Muscle layer of colon (tissue), 2 donors: Measurements from ENCODE around the gene PEA15.

Source experiments
- H3K27ac ChIP-seq: one replicate; pipeline ENCODE4 v1.7.0; 2013; ENCODE audit warnings: low read depth, mild to moderate bottlenecking, low read length, moderate library complexity
- H3K27me3 ChIP-seq, 2 donors: one replicate each; pipeline ENCODE4 v1.7.0; 2013; ENCODE audit warnings: low read length in 2 of 2, mild to moderate bottlenecking in 2 of 2; ENCODE audit not compliant: insufficient read depth in 2 of 2, control insufficient read depth in 1 of 2
- H3K36me3 ChIP-seq: one replicate; pipeline ENCODE4 v1.7.0; 2013; ENCODE audit warnings: mild to moderate bottlenecking, low read length; ENCODE audit not compliant: insufficient read depth
- H3K4me1 ChIP-seq: one replicate; pipeline ENCODE4 v1.7.0; 2013; ENCODE audit warnings: mild to moderate bottlenecking, low read length; ENCODE audit not compliant: insufficient read depth
- H3K4me3 ChIP-seq, 2 donors: one replicate each; pipeline ENCODE4 v1.7.0; 2013; ENCODE audit warnings: low read length in 2 of 2, low read depth in 1 of 2, mild to moderate bottlenecking in 1 of 2, moderate library complexity in 1 of 2
- H3K9ac ChIP-seq: one replicate; pipeline ENCODE4 v1.7.0; 2013; ENCODE audit warnings: low read length
- H3K9me3 ChIP-seq: one replicate; pipeline ENCODE4 v1.7.0; 2013; ENCODE audit warnings: mild to moderate bottlenecking, low read length
- donor health status: abdominal sarcoma.
- donor health status: Adenocarcinoma of cecum.

Gene PEA15

DNA sequence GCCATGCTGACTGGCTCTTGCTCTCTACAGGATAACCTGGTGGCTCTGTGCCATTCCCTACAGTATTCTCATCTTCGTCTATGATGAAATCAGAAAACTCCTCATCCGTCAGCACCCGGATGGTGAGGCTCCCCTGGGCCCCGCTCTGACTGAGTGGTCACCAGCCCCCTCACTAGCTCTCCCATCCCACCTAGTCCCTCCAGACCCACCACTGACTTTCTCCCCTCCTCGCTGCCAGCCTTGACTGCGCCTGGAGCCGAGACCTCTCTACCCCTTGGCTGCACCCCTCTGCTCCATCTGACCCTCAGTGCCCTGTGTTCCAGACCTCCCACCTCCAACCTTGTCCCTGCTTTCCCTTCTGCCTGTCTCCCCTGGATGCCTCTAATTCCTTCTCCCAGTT lies 18.9 kb upstream of the PEA15 start:
- no peaks in the 10 kb centered on the region for H3K9me3 ChIP-seq
- H3K9ac ChIP-seq = no peak overlapping the region
- no peaks in the 10 kb centered on the region for H3K36me3 ChIP-seq
- H3K27me3 ChIP-seq = no peaks in the 10 kb centered on the region
- peaks cover 16% of the 10 kb centered on the region for H3K4me1 ChIP-seq
- H3K4me3 ChIP-seq = no peak overlapping the region
- no peak overlapping the region for H3K27ac ChIP-seq

DNA sequence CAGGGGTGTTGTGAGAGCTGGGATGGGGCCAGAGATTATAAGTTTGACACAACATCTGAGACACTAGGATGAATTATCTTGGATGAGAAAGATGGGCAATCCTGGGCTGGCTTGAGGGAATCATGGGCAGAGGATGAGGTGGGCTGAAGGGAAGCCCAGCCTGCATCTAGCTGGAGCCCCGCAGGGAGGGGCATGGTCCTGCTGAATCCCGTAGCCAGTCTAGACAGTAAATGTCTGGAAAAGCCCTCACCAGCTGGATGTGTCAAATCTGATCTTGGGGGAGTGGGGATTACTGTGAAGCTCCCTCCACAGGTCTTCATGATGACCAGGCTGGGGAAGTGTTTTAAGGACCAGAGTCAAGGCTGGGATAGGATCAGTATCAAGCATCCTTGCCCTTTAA lies 18.5 kb upstream of the PEA15 start:
- no peaks in the 10 kb centered on the region for H3K9me3 ChIP-seq
- no peak overlapping the region for H3K27ac ChIP-seq
- H3K36me3 ChIP-seq = no peaks in the 10 kb centered on the region
- no peaks in the 10 kb centered on the region for H3K27me3 ChIP-seq
- peaks cover 16% of the 10 kb centered on the region for H3K4me1 ChIP-seq
- H3K9ac ChIP-seq = no peak overlapping the region
- no peak overlapping the region for H3K4me3 ChIP-seq

DNA sequence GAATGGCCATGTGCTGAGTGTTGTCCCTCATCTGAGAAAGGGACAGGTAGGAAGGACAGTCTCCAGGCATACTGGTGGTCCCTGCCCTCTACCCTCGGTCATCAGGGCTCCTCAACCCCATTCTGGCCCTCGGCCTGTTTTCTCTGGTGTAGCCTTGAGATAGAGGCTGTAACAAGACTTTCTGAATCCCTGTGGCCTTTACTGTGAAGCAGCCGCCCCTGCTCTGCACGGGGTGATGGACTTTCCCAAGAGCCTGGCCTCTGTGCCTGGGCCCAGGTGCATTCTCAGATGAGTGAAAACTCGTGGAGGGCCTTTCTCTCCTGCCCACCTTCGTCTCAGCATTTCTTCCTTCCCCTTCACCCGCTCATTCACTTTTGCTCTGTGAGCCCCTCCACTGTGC lies 17.8 kb upstream of the PEA15 start:
- Histone ChIP-seq H3K4me3 (no peak overlapping the region), H3K27me3 (no peaks in the 10 kb centered on the region), H3K27ac (no peak overlapping the region), H3K9ac (no peak overlapping the region), H3K36me3 (no peaks in the 10 kb centered on the region), H3K9me3 (no peaks in the 10 kb centered on the region), H3K4me1 (peaks cover 17% of the 10 kb centered on the region)

DNA sequence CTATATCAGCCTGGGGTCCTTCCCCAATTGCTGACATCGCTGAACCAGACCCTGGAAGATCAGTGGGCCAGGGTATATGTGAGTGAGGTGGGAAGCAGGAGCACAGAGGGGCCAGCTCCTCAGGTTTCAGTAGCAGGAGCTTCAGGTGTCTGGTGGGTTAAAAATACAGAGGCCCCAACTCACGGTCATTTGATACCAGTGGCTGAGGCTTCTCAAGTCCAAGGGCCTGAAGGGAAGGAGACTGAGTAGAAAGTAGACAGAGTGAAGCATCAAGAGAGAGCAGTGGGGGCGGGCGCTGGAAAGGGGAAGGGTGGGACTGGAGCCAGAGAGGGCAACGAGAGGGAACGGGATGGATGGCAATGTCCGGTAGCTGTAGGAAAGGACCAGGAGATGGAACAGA lies 16.8 kb upstream of the PEA15 start:
- Histone ChIP-seq H3K4me1 (peaks cover 27% of the 10 kb centered on the region), H3K9me3 (no peaks in the 10 kb centered on the region), H3K4me3 (no peak overlapping the region), H3K9ac (no peak overlapping the region), H3K27ac (no peak overlapping the region), H3K27me3 (no peaks in the 10 kb centered on the region), H3K36me3 (no peaks in the 10 kb centered on the region)

DNA sequence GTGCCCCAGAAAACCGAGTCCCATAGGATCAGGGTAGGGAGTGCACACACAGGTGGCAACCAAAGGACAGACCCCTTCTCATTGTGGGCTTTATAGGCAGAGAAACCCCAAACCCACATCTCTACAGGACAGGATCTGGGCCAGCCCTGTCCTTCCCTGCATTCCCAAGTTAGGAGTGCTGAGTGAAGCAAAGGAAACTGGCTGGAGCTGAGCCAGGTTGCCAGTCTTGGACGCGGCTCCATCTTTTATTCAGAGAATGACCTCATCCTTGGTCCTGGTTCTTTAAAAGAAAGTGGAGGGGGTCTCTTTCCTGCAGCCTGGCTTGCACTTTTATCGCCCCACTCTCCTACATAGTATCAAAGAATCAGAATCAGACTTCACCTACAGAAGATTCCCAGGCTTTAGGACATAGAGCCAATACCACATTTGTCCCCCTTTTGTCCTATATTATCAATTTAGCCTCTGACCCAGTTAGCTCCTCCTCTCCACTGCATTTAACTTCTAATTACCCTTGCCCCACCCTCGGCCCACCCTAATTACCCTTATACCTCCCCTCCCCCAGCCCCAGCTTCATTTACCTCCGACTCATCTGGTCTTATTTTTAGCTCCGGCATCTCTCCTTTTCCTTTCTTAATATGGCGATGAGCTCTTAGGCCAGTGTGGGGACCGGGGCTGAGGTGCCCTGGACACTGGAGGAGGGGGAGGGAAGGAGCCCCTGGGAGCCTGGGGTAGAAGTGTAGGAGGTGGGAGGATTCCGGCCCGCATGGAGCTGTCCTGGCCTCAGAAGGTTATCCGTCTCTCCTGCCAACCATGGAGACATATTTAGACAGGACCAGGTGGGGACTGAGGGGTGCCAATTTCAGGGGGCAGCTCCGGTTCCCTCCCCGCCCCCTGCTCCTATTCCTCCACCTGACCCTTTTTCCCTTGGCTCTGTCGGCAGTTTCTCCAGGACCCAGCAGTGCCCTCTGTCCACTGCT lies 15.2 kb upstream of the PEA15 start, which contains the start of gene CASQ1:
CASQ1 (plus strand) TSS at position 927 of the 977 bp plus-strand sequence. CDS start 177 bp downstream, outside the sequence.
- no peaks in the 10 kb centered on the region for H3K9me3 ChIP-seq
- no peak within 1 kb of the TSS for H3K9ac ChIP-seq
- H3K27ac ChIP-seq = no peak within 1 kb of the TSS
- no peaks in the 10 kb centered on the region for H3K36me3 ChIP-seq
- no peaks in the 10 kb centered on the region for H3K27me3 ChIP-seq
- peak within 1 kb of the TSS; percentile 2 to 13 for H3K4me3 ChIP-seq
- H3K4me1 ChIP-seq = peaks cover 29% of the 10 kb centered on the region

DNA sequence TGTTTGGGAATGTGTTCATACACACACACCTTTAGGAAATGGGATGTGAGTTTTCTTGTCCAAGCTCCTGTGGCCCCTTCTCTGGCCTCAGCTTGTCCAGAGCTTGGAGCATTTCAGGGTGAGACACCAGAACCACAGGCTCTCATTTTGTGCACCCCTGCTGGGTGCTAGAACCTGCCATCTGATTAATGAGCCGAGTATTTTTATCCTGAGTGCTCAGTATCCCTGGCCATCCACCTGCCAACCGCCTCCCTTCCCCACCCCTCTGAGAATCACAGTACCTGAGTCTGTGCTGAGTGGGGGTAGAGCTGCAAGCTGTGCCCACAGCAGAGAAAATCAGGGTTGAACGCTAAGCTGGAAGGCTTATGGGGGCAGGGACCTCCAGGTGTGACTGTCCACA lies 13.4 kb upstream of the PEA15 start:
- Histone ChIP-seq H3K4me1 (peaks cover 29% of the 10 kb centered on the region), H3K9me3 (no peaks in the 10 kb centered on the region), H3K36me3 (no peaks in the 10 kb centered on the region), H3K4me3 (no peak overlapping the region), H3K27ac (no peak overlapping the region), H3K9ac (no peak overlapping the region), H3K27me3 (no peaks in the 10 kb centered on the region)

DNA sequence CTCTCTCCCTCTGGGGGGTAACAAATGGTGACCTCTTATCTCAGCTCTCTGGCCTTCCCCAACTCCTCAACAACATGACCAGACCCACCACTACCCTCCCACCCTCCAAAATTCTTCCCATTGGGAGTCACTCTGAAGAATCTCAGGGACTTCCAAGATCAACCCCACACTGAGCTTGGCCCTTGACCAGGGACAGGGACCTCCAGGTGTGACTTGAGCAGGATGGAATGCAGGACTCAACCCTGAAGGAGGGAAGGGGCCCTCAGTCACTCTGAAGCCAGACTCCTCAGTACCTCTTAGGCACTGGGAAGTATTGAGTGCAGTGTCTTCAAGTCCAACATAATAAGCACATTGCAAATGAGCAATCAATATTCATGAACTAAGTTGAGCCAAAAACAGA lies 12.9 kb upstream of the PEA15 start:
- Histone ChIP-seq H3K36me3 (no peaks in the 10 kb centered on the region), H3K9me3 (no peaks in the 10 kb centered on the region), H3K27ac (no peak overlapping the region), H3K27me3 (no peaks in the 10 kb centered on the region), H3K9ac (no peak overlapping the region), H3K4me1 (peaks cover 29% of the 10 kb centered on the region), H3K4me3 (no peak overlapping the region)

DNA sequence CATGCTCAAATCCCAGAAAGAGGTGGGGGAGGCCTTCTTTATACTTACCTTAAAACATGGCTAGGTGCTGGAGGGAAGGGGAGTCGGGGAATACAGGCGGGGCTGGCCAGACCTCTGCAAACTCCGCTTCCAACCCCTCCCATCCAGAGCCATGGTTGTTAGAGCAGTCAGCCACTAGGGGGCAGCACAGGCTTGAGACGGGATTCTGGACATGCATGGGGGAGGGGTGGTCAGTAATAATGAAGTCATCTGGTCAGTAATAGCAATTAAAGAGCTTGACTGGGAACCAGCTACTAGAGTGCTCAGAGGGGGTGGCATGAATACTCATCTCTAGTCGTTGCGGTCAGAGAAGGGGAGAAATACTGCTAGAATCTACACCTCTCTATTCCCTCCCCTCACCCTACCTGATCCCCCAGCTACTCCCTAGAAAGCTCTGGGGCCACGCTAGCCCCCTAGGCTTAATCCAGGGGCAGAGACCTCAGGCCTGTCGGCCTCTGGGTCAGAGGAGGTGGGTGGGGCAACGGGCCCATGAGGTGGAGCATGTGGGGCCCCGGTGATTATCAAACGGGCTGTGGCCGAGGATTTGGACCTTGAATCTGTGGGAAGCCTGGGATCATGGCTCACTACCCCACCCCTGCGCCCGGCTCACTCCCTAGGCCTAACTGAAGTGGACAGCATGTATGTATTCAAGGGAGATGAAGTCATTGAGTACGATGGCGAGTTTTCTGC lies 11.9 kb upstream of the PEA15 start:
- Histone ChIP-seq H3K9ac (peak overlapping the region; percentile 54), H3K27me3 (no peaks in the 10 kb centered on the region), H3K9me3 (no peaks in the 10 kb centered on the region), H3K4me3 (peak overlapping the region in 1 of 2 donors; percentile 49), H3K27ac (no peak overlapping the region), H3K36me3 (no peaks in the 10 kb centered on the region), H3K4me1 (peaks cover 29% of the 10 kb centered on the region)

DNA sequence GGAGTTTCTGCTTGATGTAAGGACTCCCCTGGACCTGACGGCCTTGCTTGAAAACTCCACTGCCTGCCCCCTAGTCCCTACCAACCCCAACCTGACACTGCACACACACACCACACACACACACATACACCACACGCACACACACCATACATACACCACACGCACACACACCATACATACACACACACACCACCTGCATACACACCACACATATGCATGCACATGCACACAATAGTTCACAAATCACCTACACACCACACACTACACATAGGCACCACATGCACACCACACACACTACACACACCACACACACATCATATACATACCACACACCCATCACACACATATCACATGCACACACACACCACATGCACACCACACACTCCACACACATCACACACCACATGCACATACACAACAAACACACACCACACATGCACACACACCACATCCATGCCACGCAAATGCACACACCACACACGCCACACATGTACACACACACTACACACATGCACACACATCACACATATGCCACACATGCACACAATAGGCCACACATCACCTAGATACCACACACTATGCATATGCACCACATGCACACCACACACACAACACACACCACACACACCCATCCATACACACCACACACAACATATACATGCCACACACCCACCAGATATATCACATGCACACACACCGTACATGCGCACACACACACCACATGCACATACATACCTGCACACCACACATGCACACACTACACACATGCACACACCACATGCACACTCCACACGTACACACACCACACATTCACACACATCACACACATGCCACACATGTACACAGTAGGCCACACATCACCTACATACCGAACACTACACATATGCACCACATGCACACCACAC lies 11.1 kb upstream of the PEA15 start:
- Histone ChIP-seq H3K9ac (no peak overlapping the region), H3K27ac (no peak overlapping the region)

DNA sequence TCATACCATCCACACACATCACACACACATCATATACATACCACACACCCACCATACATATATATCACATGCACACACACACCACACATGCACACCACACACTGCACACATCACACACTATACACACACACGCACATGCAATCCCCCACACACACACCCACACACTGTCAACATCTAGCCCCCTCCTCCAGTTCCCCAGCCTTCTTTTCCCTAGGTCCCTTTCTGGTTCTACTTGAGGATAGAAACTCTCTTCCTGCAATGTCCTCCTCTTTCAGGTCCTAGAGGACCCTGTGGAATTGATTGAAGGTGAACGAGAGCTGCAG lies 10.5 kb upstream of the PEA15 start:
- no peaks in the 10 kb centered on the region for H3K36me3 ChIP-seq
- no peaks in the 10 kb centered on the region for H3K27me3 ChIP-seq
- no peak overlapping the region for H3K4me3 ChIP-seq
- H3K27ac ChIP-seq = no peak overlapping the region
- H3K4me1 ChIP-seq = peaks cover 23% of the 10 kb centered on the region
- H3K9me3 ChIP-seq = no peaks in the 10 kb centered on the region
- H3K9ac ChIP-seq = no peak overlapping the region

More for the DNA sequence above, 11.1 kb upstream of the PEA15 start:
- Histone ChIP-seq H3K4me1 (peaks cover 29% of the 10 kb centered on the region), H3K27me3 (no peaks in the 10 kb centered on the region), H3K4me3 (no peak overlapping the region), H3K9me3 (no peaks in the 10 kb centered on the region), H3K36me3 (no peaks in the 10 kb centered on the region)

DNA sequence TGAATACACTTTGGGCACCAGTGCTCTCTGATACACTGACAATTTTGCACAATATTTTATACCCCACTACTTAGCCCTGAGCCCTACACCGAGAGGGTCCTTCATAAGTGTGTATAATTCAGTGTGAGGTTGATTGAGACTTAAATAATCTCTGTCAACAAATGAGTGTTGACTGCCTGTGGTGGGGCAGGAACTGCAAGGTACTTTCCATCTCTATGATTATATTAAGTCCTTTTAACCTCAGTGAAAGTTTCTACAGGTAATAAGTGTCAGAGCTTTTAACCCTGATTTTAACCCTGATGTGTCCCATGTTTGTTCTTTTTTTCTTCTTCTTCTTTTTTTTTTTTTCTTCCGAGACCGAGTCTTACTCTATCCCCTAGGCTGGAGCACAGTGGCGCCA lies 9.0 kb upstream of the PEA15 start:
- no peak overlapping the region for H3K27ac ChIP-seq
- no peak overlapping the region for H3K9ac ChIP-seq
- no peak overlapping the region for H3K4me3 ChIP-seq
- no peaks in the 10 kb centered on the region for H3K36me3 ChIP-seq
- no peaks in the 10 kb centered on the region for H3K9me3 ChIP-seq
- H3K27me3 ChIP-seq = no peaks in the 10 kb centered on the region
- H3K4me1 ChIP-seq = peaks cover 14% of the 10 kb centered on the region
